ENCODE data around the gene OSTM1.
"Not testable (repeated sequence)": the region's sequence is repeated elsewhere in the genome, so short reads cannot be mapped to it uniquely, and the experiment has no call there.

The OSTM1 gene

GRCh38 chr6:108030211-108030610 is 44.3 kb downstream of the OSTM1 start:
- no peak overlapping the region for H3K4me3 ChIP-seq (ENCODE audit: low read length)
- H3K36me3 ChIP-seq (ENCODE audit: control insufficient read depth, insufficient read depth, low read length) = no peaks in the 10 kb centered on the region
- H3K9ac ChIP-seq (ENCODE audit: low read length) = no peak overlapping the region
- no peaks in the 10 kb centered on the region for H3K9me3 ChIP-seq (ENCODE audit: control insufficient read depth, low read length)
- H3K27me3 ChIP-seq (ENCODE audit: control insufficient read depth, insufficient read depth, low read length) = no peaks in the 10 kb centered on the region
- no peaks in the 10 kb centered on the region for H3K4me1 ChIP-seq (ENCODE audit: control insufficient read depth, insufficient read depth, low read length)

GRCh38 chr6:108029226-108029921 is 45.2 kb downstream of the OSTM1 start:
- H3K9me3 ChIP-seq (ENCODE audit: control insufficient read depth, low read length) = no peaks in the 10 kb centered on the region
- no peaks in the 10 kb centered on the region for H3K36me3 ChIP-seq (ENCODE audit: control insufficient read depth, insufficient read depth, low read length)
- H3K9ac ChIP-seq (ENCODE audit: low read length) = no peak overlapping the region
- H3K27me3 ChIP-seq (ENCODE audit: control insufficient read depth, insufficient read depth, low read length) = no peaks in the 10 kb centered on the region
- H3K4me1 ChIP-seq (ENCODE audit: control insufficient read depth, insufficient read depth, low read length) = no peaks in the 10 kb centered on the region
- no peak overlapping the region for H3K4me3 ChIP-seq (ENCODE audit: low read length)

GRCh38 chr6:108027594-108027993 is 46.9 kb downstream of the OSTM1 start:
- no peaks in the 10 kb centered on the region for H3K27me3 ChIP-seq (ENCODE audit: control insufficient read depth, insufficient read depth, low read length)
- H3K9ac ChIP-seq (ENCODE audit: low read length) = no peak overlapping the region
- no peaks in the 10 kb centered on the region for H3K4me1 ChIP-seq (ENCODE audit: control insufficient read depth, insufficient read depth, low read length)
- H3K36me3 ChIP-seq (ENCODE audit: control insufficient read depth, insufficient read depth, low read length) = no peaks in the 10 kb centered on the region
- H3K4me3 ChIP-seq (ENCODE audit: low read length) = no peak overlapping the region
- no peaks in the 10 kb centered on the region for H3K9me3 ChIP-seq (ENCODE audit: control insufficient read depth, low read length)

GRCh38 chr6:108027056-108027455 is 47.5 kb downstream of the OSTM1 start:
- Histone ChIP-seq H3K9ac (ENCODE audit: low read length) (no peak overlapping the region), H3K27me3 (ENCODE audit: control insufficient read depth, insufficient read depth, low read length) (no peaks in the 10 kb centered on the region), H3K4me3 (ENCODE audit: low read length) (no peak overlapping the region), H3K36me3 (ENCODE audit: control insufficient read depth, insufficient read depth, low read length) (no peaks in the 10 kb centered on the region), H3K4me1 (ENCODE audit: control insufficient read depth, insufficient read depth, low read length) (no peaks in the 10 kb centered on the region), H3K9me3 (ENCODE audit: control insufficient read depth, low read length) (no peaks in the 10 kb centered on the region)

- Histone ChIP-seq H3K9me3 (ENCODE audit: control insufficient read depth, low read length) (no peaks in the 10 kb centered on the region), H3K9ac (ENCODE audit: low read length) (no peak overlapping the region), H3K27me3 (ENCODE audit: control insufficient read depth, insufficient read depth, low read length) (no peaks in the 10 kb centered on the region), H3K36me3 (ENCODE audit: control insufficient read depth, insufficient read depth, low read length) (no peaks in the 10 kb centered on the region), H3K4me1 (ENCODE audit: control insufficient read depth, insufficient read depth, low read length) (no peaks in the 10 kb centered on the region), H3K4me3 (ENCODE audit: low read length) (no peak overlapping the region)
Measured at GRCh38 chr6:108024427-108025073, 50.0 kb downstream of the OSTM1 start.

GRCh38 chr6:108020472-108021116 is 53.9 kb downstream of the OSTM1 start:
- H3K9me3 ChIP-seq (ENCODE audit: control insufficient read depth, low read length) = no peaks in the 10 kb centered on the region
- H3K4me3 ChIP-seq (ENCODE audit: low read length) = no peak overlapping the region
- H3K36me3 ChIP-seq (ENCODE audit: control insufficient read depth, insufficient read depth, low read length) = no peaks in the 10 kb centered on the region
- H3K27me3 ChIP-seq (ENCODE audit: control insufficient read depth, insufficient read depth, low read length) = no peaks in the 10 kb centered on the region
- H3K4me1 ChIP-seq (ENCODE audit: control insufficient read depth, insufficient read depth, low read length) = no peaks in the 10 kb centered on the region
- H3K9ac ChIP-seq (ENCODE audit: low read length) = no peak overlapping the region

- H3K36me3 ChIP-seq (ENCODE audit: control insufficient read depth, insufficient read depth, low read length); H3K9me3 ChIP-seq (ENCODE audit: control insufficient read depth, low read length); H3K4me3 ChIP-seq (ENCODE audit: low read length); H3K9ac ChIP-seq (ENCODE audit: low read length); H3K27me3 ChIP-seq (ENCODE audit: control insufficient read depth, insufficient read depth, low read length); H3K4me1 ChIP-seq (ENCODE audit: control insufficient read depth, insufficient read depth, low read length): not testable (repeated sequence)
Measured at GRCh38 chr6:108016283-108016682, 58.3 kb downstream of the OSTM1 start.

- no peaks in the 10 kb centered on the region for H3K4me1 ChIP-seq (ENCODE audit: control insufficient read depth, insufficient read depth, low read length)
- no peak overlapping the region for H3K4me3 ChIP-seq (ENCODE audit: low read length)
- no peaks in the 10 kb centered on the region for H3K36me3 ChIP-seq (ENCODE audit: control insufficient read depth, insufficient read depth, low read length)
- no peaks in the 10 kb centered on the region for H3K9me3 ChIP-seq (ENCODE audit: control insufficient read depth, low read length)
- no peak overlapping the region for H3K9ac ChIP-seq (ENCODE audit: low read length)
- H3K27me3 ChIP-seq (ENCODE audit: control insufficient read depth, insufficient read depth, low read length) = no peaks in the 10 kb centered on the region
Measured at GRCh38 chr6:108013787-108014439, 60.6 kb downstream of the OSTM1 start.

- no peak overlapping the region for H3K4me3 ChIP-seq (ENCODE audit: low read length)
- H3K9me3 ChIP-seq (ENCODE audit: control insufficient read depth, low read length) = no peaks in the 10 kb centered on the region
- no peaks in the 10 kb centered on the region for H3K36me3 ChIP-seq (ENCODE audit: control insufficient read depth, insufficient read depth, low read length)
- H3K4me1 ChIP-seq (ENCODE audit: control insufficient read depth, insufficient read depth, low read length) = no peaks in the 10 kb centered on the region
- H3K9ac ChIP-seq (ENCODE audit: low read length) = no peak overlapping the region
- no peaks in the 10 kb centered on the region for H3K27me3 ChIP-seq (ENCODE audit: control insufficient read depth, insufficient read depth, low read length)
Measured at GRCh38 chr6:108009894-108010293, 64.6 kb downstream of the OSTM1 start.

GRCh38 chr6:108009258-108009657 is 65.3 kb downstream of the OSTM1 start:
- not testable (repeated sequence) for H3K9ac ChIP-seq (ENCODE audit: low read length); H3K27me3 ChIP-seq (ENCODE audit: control insufficient read depth, insufficient read depth, low read length); H3K4me1 ChIP-seq (ENCODE audit: control insufficient read depth, insufficient read depth, low read length); H3K36me3 ChIP-seq (ENCODE audit: control insufficient read depth, insufficient read depth, low read length); H3K9me3 ChIP-seq (ENCODE audit: control insufficient read depth, low read length); H3K4me3 ChIP-seq (ENCODE audit: low read length)

- no peaks in the 10 kb centered on the region for H3K9me3 ChIP-seq (ENCODE audit: control insufficient read depth, low read length)
- no peaks in the 10 kb centered on the region for H3K27me3 ChIP-seq (ENCODE audit: control insufficient read depth, insufficient read depth, low read length)
- no peaks in the 10 kb centered on the region for H3K36me3 ChIP-seq (ENCODE audit: control insufficient read depth, insufficient read depth, low read length)
- no peak overlapping the region for H3K9ac ChIP-seq (ENCODE audit: low read length)
- H3K4me3 ChIP-seq (ENCODE audit: low read length) = no peak overlapping the region
- H3K4me1 ChIP-seq (ENCODE audit: control insufficient read depth, insufficient read depth, low read length) = no peaks in the 10 kb centered on the region
Measured at GRCh38 chr6:108008363-108008762, 66.2 kb downstream of the OSTM1 start.

- H3K9ac ChIP-seq (ENCODE audit: low read length) = no peak overlapping the region
- no peaks in the 10 kb centered on the region for H3K27me3 ChIP-seq (ENCODE audit: control insufficient read depth, insufficient read depth, low read length)
- no peaks in the 10 kb centered on the region for H3K9me3 ChIP-seq (ENCODE audit: control insufficient read depth, low read length)
- H3K4me3 ChIP-seq (ENCODE audit: low read length) = no peak overlapping the region
- peaks cover 17% of the 10 kb centered on the region for H3K4me1 ChIP-seq (ENCODE audit: control insufficient read depth, insufficient read depth, low read length)
- no peaks in the 10 kb centered on the region for H3K36me3 ChIP-seq (ENCODE audit: control insufficient read depth, insufficient read depth, low read length)
Measured at GRCh38 chr6:108005961-108006360, 68.6 kb downstream of the OSTM1 start.
